Neural crest cell (in vitro differentiated cells): ENCODE data around the gene CPNE7. TPM values are rescaled to one million over a fixed set of nuclear protein-coding genes. Genes with fewer than 3 reads are reported as not detected.

Experiments
- DNase-seq: peaks from one replicate; pipeline ENCODE4 v3.0.0; 2021; ENCODE audit warnings: low read depth, mixed read lengths, low spot score
- H3K27ac Mint-ChIP-seq: one replicate; pipeline ENCODE4 v1.8.0; 2021; ENCODE audit warnings: mild to moderate bottlenecking, mixed read lengths; ENCODE audit not compliant: unreplicated experiment
- H3K27me3 Mint-ChIP-seq: 2 replicates; pipeline ENCODE4 v1.8.0; 2021; ENCODE audit warnings: low read depth, mild to moderate bottlenecking, mixed read lengths
- H3K36me3 Mint-ChIP-seq: 2 replicates; pipeline ENCODE4 v1.8.0; 2021; ENCODE audit warnings: low read depth, mild to moderate bottlenecking, mixed read lengths
- H3K4me1 Mint-ChIP-seq: 2 replicates; pipeline ENCODE4 v1.8.0; 2021; ENCODE audit warnings: mixed read lengths
- H3K4me3 Mint-ChIP-seq: one replicate; pipeline ENCODE4 v1.8.0; 2021; ENCODE audit warnings: mild to moderate bottlenecking, mixed read lengths
- H3K9me3 Mint-ChIP-seq: 2 replicates; pipeline ENCODE4 v1.8.0; 2021; ENCODE audit warnings: mixed read lengths
- CTCF ChIP-seq: fragments of 200-600 bp; sonication (generic); conservative IDR thresholded peaks from 2 replicates; pipeline ENCODE4 v1.5.0; 2021; ENCODE audit warnings: antibody characterized with exemption, mild to moderate bottlenecking
- total RNA-seq: library from RNA; stranded (reverse); gene quantifications from 2 replicates; pipeline ENCODE4 v1.2.1, GENCODE V29; 2021

Gene CPNE7
- total RNA-seq, 1 donor from 2014 or later, result 2.7 TPM

- H3K4me1 Mint-ChIP-seq, result no peaks in the 10 kb centered on the region
Observed at GRCh38 chr16:89595330-89596060, 19.9 kb downstream of the CPNE7 start.

GRCh38 chr16:89596061-89596689, 20.6 kb downstream of the CPNE7 start:
- Mint-ChIP-seq H3K9me3 (no peaks in the 10 kb centered on the region), H3K27ac (no peak overlapping the region), H3K4me3 (no peak overlapping the region), H3K27me3 (no peaks in the 10 kb centered on the region), H3K36me3 (no peaks in the 10 kb centered on the region), H3K4me1 (no peaks in the 10 kb centered on the region)
- TF ChIP-seq CTCF, result no peak
- no peak for DNase-seq

More at GRCh38 chr16:89595330-89596060, 19.9 kb downstream of the CPNE7 start:
- Mint-ChIP-seq H3K4me3 (no peak overlapping the region), H3K9me3 (no peaks in the 10 kb centered on the region), H3K27me3 (no peaks in the 10 kb centered on the region), H3K27ac (no peak overlapping the region), H3K36me3 (no peaks in the 10 kb centered on the region)
- no peak for TF ChIP-seq CTCF
- no peak for DNase-seq

GRCh38 chr16:89596957-89597649, 21.5 kb downstream of the CPNE7 start:
- Mint-ChIP-seq H3K4me1 (peaks cover 3% of the 10 kb centered on the region), H3K36me3 (no peaks in the 10 kb centered on the region), H3K27me3 (no peaks in the 10 kb centered on the region), H3K27ac (no peak overlapping the region), H3K9me3 (no peaks in the 10 kb centered on the region), H3K4me3 (no peak overlapping the region)
- DNase-seq, result no peak
- TF ChIP-seq CTCF, result no peak

GRCh38 chr16:89598199-89598598, 22.6 kb downstream of the CPNE7 start:
- peaks cover 14% of the 10 kb centered on the region for H3K4me1 Mint-ChIP-seq
- H3K4me3 Mint-ChIP-seq, result no peak overlapping the region
- DNase-seq, result no peak
- no peak for TF ChIP-seq CTCF
- no peaks in the 10 kb centered on the region for H3K36me3 Mint-ChIP-seq
- no peaks in the 10 kb centered on the region for H3K9me3 Mint-ChIP-seq
- H3K27ac Mint-ChIP-seq, result peak overlapping the region; percentile 43
- no peaks in the 10 kb centered on the region for H3K27me3 Mint-ChIP-seq

- DNase-seq, result no peak
- peak; percentile 42 for TF ChIP-seq CTCF
- H3K27me3 Mint-ChIP-seq, result no peaks in the 10 kb centered on the region
- H3K27ac Mint-ChIP-seq, result no peak overlapping the region
- H3K36me3 Mint-ChIP-seq, result no peaks in the 10 kb centered on the region
- H3K4me1 Mint-ChIP-seq, result peaks cover 14% of the 10 kb centered on the region
- H3K4me3 Mint-ChIP-seq, result no peak overlapping the region
- no peaks in the 10 kb centered on the region for H3K9me3 Mint-ChIP-seq
Observed at GRCh38 chr16:89599451-89599858, 23.9 kb downstream of the CPNE7 start.
